Activated T-cell treated with anti-CD3 and anti-CD28 coated beads for 24 hours (primary cell): ENCODE data around the gene SLC38A8.
A peak's percentile ranks its signal among the peaks of the same experiment; 100 is the strongest.

Experiments used
- DNase-seq: peaks from one replicate; pipeline ENCODE4 v3.0.0-alpha.2; 2020; ENCODE audit warnings: low read depth

SLC38A8 gene

GRCh38 chr16:84029297-84030047 lies 13.1 kb downstream of the SLC38A8 start:
- DNase-seq, result no peak

GRCh38 chr16:84027625-84028024 lies 15.0 kb downstream of the SLC38A8 start:
- DNase-seq, result no peak

- no peak for DNase-seq
Observed at GRCh38 chr16:84026606-84027005, 16.0 kb downstream of the SLC38A8 start.

- no peak for DNase-seq
Observed at GRCh38 chr16:84024854-84025253, 17.7 kb downstream of the SLC38A8 start.

- DNase-seq, result no peak
Observed at GRCh38 chr16:84022644-84023043, 20.0 kb downstream of the SLC38A8 start.

GRCh38 chr16:84021488-84021887 lies 21.1 kb downstream of the SLC38A8 start:
- DNase-seq, result no peak

GRCh38 chr16:84020353-84020752 lies 22.2 kb downstream of the SLC38A8 start:
- DNase-seq, result no peak

- no peak for DNase-seq
Observed at GRCh38 chr16:84018710-84019109, 23.9 kb downstream of the SLC38A8 start.

- DNase-seq, result no peak
Observed at GRCh38 chr16:84016477-84016876, 26.1 kb downstream of the SLC38A8 start.

GRCh38 chr16:84015399-84015798 lies 27.2 kb downstream of the SLC38A8 start:
- no peak for DNase-seq

- no peak for DNase-seq
Observed at GRCh38 chr16:84014570-84015327, 27.8 kb downstream of the SLC38A8 start.

GRCh38 chr16:84013787-84014569 lies 28.6 kb downstream of the SLC38A8 start:
- peak; percentile 47 for DNase-seq

- DNase-seq, result no peak
Observed at GRCh38 chr16:84009282-84009681, 33.3 kb downstream of the SLC38A8 start.

GRCh38 chr16:84007965-84008364 lies 34.6 kb downstream of the SLC38A8 start:
- no peak for DNase-seq

- no peak for DNase-seq
Observed at GRCh38 chr16:84007520-84007919, 35.1 kb downstream of the SLC38A8 start.

GRCh38 chr16:84005391-84005790 lies 37.2 kb downstream of the SLC38A8 start:
- no peak for DNase-seq

GRCh38 chr16:84004442-84004841 lies 38.2 kb downstream of the SLC38A8 start:
- DNase-seq, result no peak

- DNase-seq, result no peak
Observed at GRCh38 chr16:84003038-84003437, 39.6 kb downstream of the SLC38A8 start.

GRCh38 chr16:84001726-84002125 lies 40.9 kb downstream of the SLC38A8 start:
- DNase-seq, result no peak

- DNase-seq, result no peak
Observed at GRCh38 chr16:84000989-84001642, 41.5 kb downstream of the SLC38A8 start.

GRCh38 chr16:83998091-83998490 lies 44.5 kb downstream of the SLC38A8 start:
- DNase-seq, result no peak
